ENCODE results near the gene SAMD8.

The SAMD8 gene

GRCh38 chr10:75228278-75228677 lies 116.8 kb downstream of the SAMD8 start:
- DNase-seq, result no peak

- no peak for DNase-seq
These were observed 117.4 kb downstream of the SAMD8 start for GRCh38 chr10:75228834-75229233.

- no peak for DNase-seq
These were observed 118.5 kb downstream of the SAMD8 start for GRCh38 chr10:75229971-75230370.

- DNase-seq, result peak; percentile 85 to 95 (median 90)
These were observed 119.2 kb downstream of the SAMD8 start for GRCh38 chr10:75230600-75231038.
